Myometrial cell (primary cell): Measurements from ENCODE around the gene SLC27A6. TPM values are rescaled to one million over a fixed set of nuclear protein-coding genes. Genes with fewer than 3 reads are reported as not detected.

ENCODE experiments used
- total RNA-seq: library from RNA; depleted of rRNA; stranded (reverse); fragments of >200 nt; gene quantifications from 2 replicates; pipeline ENCODE4 v1.2.3, GENCODE V29; 2015

Gene SLC27A6
- under 0.01 and 0.18 TPM in 2 replicates for total RNA-seq

GRCh38 chr5:128965011-128965637, at the start of gene SLC27A6:
Gene SLC27A6, plus strand, starts transcription at chr5:128965488. Its CDS starts 650 bp downstream, at chr5:128966138.

Other genes starting within 250 kb of the SLC27A6 start
- gene ISOC1, start 129.3 kb downstream of the SLC27A6 start, total RNA-seq: 23.0 and 23.9 TPM in 2 replicates